ENCODE data around the gene SLC22A9.
"Not testable (repeated sequence)": the region's sequence is repeated elsewhere in the genome, so short reads cannot be mapped to it uniquely, and the experiment has no call there.

SLC22A9 gene

DNA sequence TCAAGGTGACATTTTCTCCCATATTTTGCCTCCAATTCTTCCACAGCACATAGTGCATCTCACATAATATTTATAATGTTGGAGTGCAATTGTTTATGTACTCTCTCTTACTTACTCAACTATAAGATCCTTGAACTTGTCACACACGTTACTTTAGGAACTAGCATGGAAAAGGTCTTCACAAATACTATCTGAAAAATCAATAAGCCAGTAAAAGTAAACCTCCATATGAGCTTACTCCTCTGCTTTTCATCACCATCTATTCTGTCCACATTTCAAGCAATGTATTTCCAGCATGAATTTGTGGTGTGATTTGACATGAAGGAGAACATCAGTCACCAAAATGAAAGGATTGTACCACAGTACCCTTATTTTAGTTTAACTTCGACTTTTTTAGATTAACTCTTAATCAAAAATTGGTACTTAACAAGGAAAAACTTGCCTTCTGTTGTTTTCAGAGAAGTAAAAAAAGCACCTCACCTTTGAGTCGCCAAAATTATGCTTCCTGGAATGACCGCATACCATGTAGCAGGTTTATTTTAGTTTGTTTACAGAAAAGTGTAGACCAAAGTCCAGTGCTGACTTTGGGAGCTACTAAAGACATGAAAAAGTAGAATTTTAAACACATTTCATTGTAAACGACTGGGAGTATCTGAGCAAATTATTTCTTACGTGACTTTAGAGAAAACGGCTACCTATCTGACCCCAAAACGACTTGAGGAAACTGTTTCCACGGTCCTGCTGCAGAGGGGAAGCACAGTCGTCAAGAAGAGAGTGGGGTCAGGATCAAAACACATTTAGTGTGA lies at the start of gene SLC22A9:
Gene SLC22A9 (plus strand): TSS at position 621 of the 806 bp plus-strand sequence. CDS start 272 bp downstream, outside the sequence.
- DNase-seq, result no peak

- no peak for DNase-seq
These were observed 47.9 kb upstream of the SLC22A9 start for GRCh38 chr11:63321723-63322122.

- not testable (repeated sequence) for DNase-seq
These were observed 34.5 kb upstream of the SLC22A9 start for GRCh38 chr11:63335089-63335488.

DNA sequence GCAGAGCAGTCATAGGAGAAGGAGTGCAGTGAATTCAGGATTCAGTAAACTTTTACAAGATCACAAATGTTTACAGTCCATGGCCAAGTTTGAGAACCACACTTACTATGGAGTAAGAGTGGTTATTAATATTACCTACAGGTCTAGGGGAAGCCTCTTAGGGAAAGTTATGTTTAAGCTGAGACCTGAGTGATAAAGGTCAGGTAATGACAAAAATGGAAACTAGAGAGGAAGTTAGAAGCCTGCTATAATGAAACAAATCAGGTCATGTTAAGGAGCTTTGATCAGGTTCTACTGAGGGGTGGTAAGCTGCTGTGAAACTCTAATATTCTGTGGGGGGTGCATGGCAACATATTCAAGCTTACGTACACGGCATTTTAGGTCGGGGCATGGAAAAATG lies 32.5 kb upstream of the SLC22A9 start:
- DNase-seq, result no peak

DNA sequence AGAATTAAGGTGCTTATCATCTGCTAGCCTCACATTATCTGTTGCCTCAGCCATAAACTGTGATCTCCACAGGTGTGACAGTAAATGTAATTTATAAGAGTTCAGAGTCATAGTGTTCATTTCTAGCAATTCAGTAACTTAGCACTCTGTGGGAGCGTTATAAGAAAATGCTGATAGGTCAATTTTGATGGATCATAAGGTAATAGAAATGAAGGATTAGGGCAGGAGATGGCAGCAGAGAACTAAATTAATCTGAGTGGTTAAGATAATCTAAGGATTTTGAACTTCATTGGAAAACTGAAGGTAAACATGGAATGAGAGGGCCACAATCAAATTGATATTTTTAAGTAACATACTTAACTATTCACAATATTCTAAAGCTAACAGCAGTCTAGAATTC lies 26.5 kb upstream of the SLC22A9 start:
- no peak for DNase-seq

- DNase-seq, result no peak
These were observed 17.4 kb upstream of the SLC22A9 start for GRCh38 chr11:63352144-63352543.

GRCh38 chr11:63362196-63362793 lies 7.3 kb upstream of the SLC22A9 start:
- DNase-seq, result no peak

- DNase-seq, result no peak
These were observed 495 bp downstream of the SLC22A9 start for GRCh38 chr11:63369971-63370588.

DNA sequence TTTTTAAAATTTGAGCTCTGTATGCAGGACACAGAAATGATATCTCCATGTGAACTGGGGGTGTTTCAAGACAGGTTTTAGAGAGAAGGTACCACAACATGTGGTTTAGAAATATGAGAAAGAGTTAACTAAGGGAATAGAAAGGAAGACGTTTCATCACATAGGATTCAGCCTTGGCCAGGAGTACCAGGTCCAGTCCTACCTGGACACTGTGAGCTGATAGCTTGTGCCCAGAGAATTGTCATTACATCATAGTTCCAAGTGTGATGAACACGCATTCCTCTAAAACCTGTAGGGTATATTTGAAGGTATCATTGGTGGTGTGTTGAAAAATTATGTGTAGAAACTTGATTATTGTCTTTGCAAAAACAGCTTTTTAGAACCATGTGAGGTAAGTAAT lies 1.8 kb downstream of the SLC22A9 start:
- no peak for DNase-seq

DNA sequence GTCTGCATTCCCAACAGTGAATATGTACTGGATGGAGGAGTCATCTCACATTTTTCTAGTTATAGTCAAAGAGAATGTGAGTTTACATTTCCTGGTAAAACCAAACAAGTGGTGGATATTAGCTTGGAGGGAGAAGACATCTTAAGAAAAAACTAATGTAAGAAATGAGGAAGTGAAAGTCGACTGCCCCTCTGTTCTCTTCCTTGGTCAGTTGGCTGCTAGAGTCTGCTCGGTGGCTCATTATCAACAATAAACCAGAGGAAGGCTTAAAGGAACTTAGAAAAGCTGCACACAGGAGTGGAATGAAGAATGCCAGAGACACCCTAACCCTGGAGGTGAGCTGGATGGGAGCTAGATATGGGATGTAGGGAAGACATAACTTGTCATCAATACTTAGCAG lies 5.8 kb downstream of the SLC22A9 start:
- DNase-seq, result no peak

GRCh38 chr11:63380130-63380529 lies 10.5 kb downstream of the SLC22A9 start:
- no peak for DNase-seq

- no peak for DNase-seq
These were observed 26.1 kb downstream of the SLC22A9 start for GRCh38 chr11:63395697-63396096.

DNA sequence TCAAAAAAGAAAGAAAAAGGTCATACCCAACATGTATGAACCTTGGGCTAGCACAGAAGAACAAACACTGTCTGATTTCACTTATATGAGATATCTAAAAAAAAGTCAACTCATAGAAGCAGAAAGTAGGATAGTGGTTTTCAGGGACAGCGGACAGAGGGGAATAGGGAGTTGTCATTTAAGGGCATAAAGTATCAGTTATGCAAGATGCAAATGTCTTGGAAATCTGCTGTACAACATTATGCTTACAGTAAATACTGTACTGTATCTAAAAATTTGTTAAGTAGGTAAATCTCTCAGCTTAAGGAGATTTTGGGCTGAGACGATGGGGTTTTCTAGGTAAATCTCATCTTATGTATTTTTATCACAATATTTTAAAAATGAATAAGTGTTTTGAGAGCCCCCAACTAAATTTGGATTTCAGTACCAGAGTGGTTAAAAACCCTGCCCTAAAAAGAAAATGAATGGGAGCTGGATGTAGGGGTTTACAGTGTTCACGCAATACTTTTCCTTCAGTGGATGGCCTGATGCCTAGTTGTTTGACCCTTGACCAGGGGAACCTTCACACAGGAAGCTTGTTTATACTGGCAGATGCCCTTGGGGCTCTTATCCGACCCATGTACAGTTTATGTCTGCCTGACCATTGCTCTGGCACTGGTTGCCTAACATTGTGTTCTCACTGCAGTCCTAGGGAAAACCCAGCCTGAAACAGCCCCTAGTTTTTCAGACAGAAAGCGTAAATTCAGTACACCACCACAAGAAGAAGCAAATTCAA lies 34.8 kb downstream of the SLC22A9 start:
- DNase-seq, result no peak

- DNase-seq, result no peak
These were observed 35.5 kb downstream of the SLC22A9 start for GRCh38 chr11:63405114-63405513.

GRCh38 chr11:63406458-63406857 lies 36.9 kb downstream of the SLC22A9 start:
- no peak for DNase-seq

- DNase-seq, result no peak
These were observed 47.7 kb downstream of the SLC22A9 start for GRCh38 chr11:63417174-63417852.

DNA sequence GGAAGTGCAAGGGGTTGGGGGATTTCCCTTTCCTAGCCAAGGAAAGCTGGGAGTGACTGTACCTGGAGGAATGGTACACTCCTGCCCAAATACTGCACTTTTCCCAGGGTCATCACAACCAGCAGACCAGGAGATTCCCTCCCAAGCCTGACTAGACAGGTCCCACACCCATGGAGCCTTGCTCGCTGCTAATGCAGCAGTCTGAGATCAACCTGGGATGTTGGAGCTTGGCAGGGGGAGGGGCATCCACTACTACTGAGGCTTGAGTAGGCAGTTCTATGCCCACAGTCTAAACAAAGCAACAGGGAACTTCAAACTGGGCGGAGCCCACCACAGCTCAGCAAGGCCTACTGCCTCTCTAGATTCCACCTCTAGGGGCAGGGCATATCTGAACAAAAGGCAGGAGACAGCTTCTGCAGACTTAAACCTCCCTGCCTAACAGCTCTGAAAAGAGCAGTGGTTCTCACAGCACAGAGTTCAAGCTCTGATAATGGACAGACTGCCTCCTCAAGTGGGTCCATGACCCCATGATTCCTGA lies 58.5 kb downstream of the SLC22A9 start:
- DNase-seq, result no peak

DNA sequence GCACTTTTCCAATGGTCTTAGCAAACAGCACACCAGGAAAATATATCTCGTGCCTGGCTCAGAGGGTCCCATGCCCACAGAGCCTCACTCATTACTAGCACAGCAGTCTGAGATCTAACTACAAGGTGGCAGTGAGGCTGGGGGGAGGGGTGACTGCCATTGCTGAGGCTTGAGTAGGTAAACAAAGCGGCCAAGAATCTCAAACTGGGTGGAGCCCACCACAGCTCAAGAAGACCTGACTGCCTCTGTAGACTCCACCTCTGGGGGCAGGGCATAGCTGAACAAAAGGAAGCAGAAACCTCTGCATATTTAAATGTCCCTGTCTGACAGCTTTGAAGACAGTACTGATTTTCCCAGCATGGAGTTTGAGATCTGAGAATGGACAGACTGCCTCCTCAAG lies 61.1 kb downstream of the SLC22A9 start:
- not testable (repeated sequence) for DNase-seq

DNA sequence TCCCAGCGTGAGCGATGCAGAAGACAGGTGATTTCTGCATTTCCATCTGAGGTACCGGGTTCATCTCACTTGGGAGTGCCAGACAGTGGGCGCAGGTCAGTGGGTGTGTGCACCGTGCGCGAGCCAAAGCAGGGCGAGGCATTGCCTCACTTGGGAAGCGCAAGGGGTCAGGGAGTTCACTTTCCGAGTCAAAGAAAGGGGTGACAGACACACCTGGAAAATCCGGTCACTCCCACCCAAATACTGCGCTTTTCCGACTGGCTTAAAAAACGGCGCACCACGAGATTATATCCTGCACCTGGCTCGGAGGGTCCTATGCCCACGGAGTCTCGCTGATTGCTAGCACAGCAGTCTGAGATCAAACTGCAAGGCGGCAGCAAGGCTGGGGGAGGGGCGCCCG lies 65.8 kb downstream of the SLC22A9 start:
- not testable (repeated sequence) for DNase-seq

GRCh38 chr11:63435831-63436230 lies 66.2 kb downstream of the SLC22A9 start:
- DNase-seq, result not testable (repeated sequence)

DNA sequence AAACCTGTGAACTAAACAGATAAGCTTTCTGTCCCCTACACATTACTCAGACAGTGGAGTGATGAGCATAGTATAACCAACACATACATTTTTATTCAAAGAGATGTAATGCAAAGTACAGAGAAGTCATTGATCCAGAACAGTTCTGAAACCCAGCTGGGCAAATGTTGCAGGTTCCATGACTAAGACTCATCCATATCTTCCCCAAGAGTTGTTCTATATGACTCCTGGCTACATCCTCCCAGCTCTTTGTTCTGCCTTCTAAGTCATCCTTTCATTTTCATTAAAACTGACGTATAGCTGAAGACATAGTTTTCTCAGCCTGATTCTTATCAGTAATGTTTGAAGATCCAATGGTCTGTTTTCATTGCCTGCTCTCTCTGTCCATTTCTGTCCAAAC lies 74.1 kb downstream of the SLC22A9 start:
- DNase-seq, result no peak

GRCh38 chr11:63444160-63444559 lies 74.6 kb downstream of the SLC22A9 start:
- DNase-seq, result no peak

Measured in SIG-M5 (cell line).